Measurements from ENCODE around the gene SARDH. TPM values are rescaled to one million over a fixed set of nuclear protein-coding genes. Genes with fewer than 3 reads are reported as not detected.

Gene SARDH
- total RNA-seq, 1 experiment from 2014 or later: 5.3 TPM

- H3K36me3 Mint-ChIP-seq (ENCODE audit: insufficient read depth in 1 of 3, low read depth in 3 of 3): peaks cover 3 to 12% (median 6%) of the 10 kb centered on the region in 3 experiments; a peak in 6 of 7 replicates
- WGBS (ENCODE audit: extremely low coverage, insufficient read length, low lambda C conversion rate): no CpG with 5 or more reads among the region's 16 CpGs
- H3K27ac Mint-ChIP-seq: peak overlapping the region in 2 of 3 experiments; percentile 27 to 55; a peak in 2 of 7 replicates
These were observed 68.9 kb downstream of the SARDH start for GRCh38 chr9:133669182-133669801.

More at GRCh38 chr9:133669182-133669801, 68.9 kb downstream of the SARDH start:
- H3K4me1 ChIP-seq (ENCODE audit: insufficient read depth, low read length): no peaks in the 10 kb centered on the region
- no peak for DNase-seq
- H2AK5ac ChIP-seq (ENCODE audit: insufficient read length, low read length): no peak overlapping the region
- TF ChIP-seq CTCF (conservative IDR thresholded peaks at IDR 0.05): no peak
- Mint-ChIP-seq H3K4me1 (peaks cover 6 to 16% of the 10 kb centered on the region in 2 experiments), H3K9me3 (peaks cover 2 to 8% of the 10 kb centered on the region in 2 experiments; a peak in 3 of 5 replicates), H3K4me3 (no peak overlapping the region), H3K27me3 (ENCODE audit: low read depth) (no peaks in the 10 kb centered on the region; the same call in none of the 2 replicates)
- no peak overlapping the region for H2BK20ac ChIP-seq (ENCODE audit: low read depth, low read length, poor library complexity, severe bottlenecking)
- no peaks in the 10 kb centered on the region for H3K23me2 ChIP-seq (ENCODE audit: insufficient read length, low read depth, low read length, poor library complexity, severe bottlenecking)
- H2BK12ac ChIP-seq (ENCODE audit: insufficient read length, low read depth, low read length): no peak overlapping the region
- H3K27ac ChIP-seq (ENCODE audit: insufficient read length, low read depth, low read length): no peak overlapping the region
- H4K20me1 ChIP-seq (ENCODE audit: control insufficient read depth, insufficient read depth, insufficient read length): no peaks in the 10 kb centered on the region
- no peaks in the 10 kb centered on the region for H3K9me3 ChIP-seq (ENCODE audit: control insufficient read depth, low read depth, low read length)
- H3K18ac ChIP-seq (ENCODE audit: insufficient read length, low read depth, low read length): no peak overlapping the region
- H2BK5ac ChIP-seq (ENCODE audit: insufficient read length, low read length): no peak overlapping the region
- H3K4me2 ChIP-seq (ENCODE audit: insufficient read depth, insufficient read length, low read length): no peak overlapping the region
- H4K8ac ChIP-seq (replicated peaks; ENCODE audit: insufficient read length, low read depth, low read length): no peak overlapping the region
- H2AFZ ChIP-seq (ENCODE audit: low read length): no peak overlapping the region
- H3K23ac ChIP-seq (ENCODE audit: insufficient read length, low read depth, low read length): no peak overlapping the region
- H4K5ac ChIP-seq (ENCODE audit: insufficient read length, low read depth, low read length): no peak overlapping the region
- no peak overlapping the region for H2BK120ac ChIP-seq (ENCODE audit: low read depth, low read length, poor library complexity, severe bottlenecking)
- H3K14ac ChIP-seq (ENCODE audit: insufficient read depth, low read length): no peak overlapping the region; the same call in 1 of the 2 replicates
- H3K79me1 ChIP-seq (ENCODE audit: insufficient read depth, low read depth, low read length, poor library complexity, severe bottlenecking): no peaks in the 10 kb centered on the region
- H3T11ph ChIP-seq (ENCODE audit: low read length): no peak overlapping the region
- H2BK15ac ChIP-seq (ENCODE audit: low read depth, low read length): no peak overlapping the region
- no peaks in the 10 kb centered on the region for H3K79me2 ChIP-seq (ENCODE audit: insufficient read depth, low read length)
- no peak overlapping the region for H4K91ac ChIP-seq (ENCODE audit: insufficient read length, low read depth, low read length)
- no peak overlapping the region for H3K56ac ChIP-seq (ENCODE audit: insufficient read length, low read depth, low read length)
- no peak overlapping the region for H3K4ac ChIP-seq (ENCODE audit: low read depth, low read length)
- H3K9ac ChIP-seq (ENCODE audit: extremely low read depth, insufficient read length, low read length): no peak overlapping the region
- no peaks in the 10 kb centered on the region for H3K27me3 ChIP-seq (ENCODE audit: insufficient read depth, low read length)

Data from H9 (cell line).